HCT116 (cell line): ENCODE data around the gene OTOG. TPM values are rescaled to one million over a fixed set of nuclear protein-coding genes. Genes with fewer than 3 reads are reported as not detected.

Source experiments
- ATAC-seq: fragments of 200-7000 bp; cut with Tn5 transposase; 2 replicates; pipeline ENCODE4 v1.9.1; 2020; ENCODE audit warnings: mild to moderate bottlenecking, moderate library complexity
- BruUV-seq: library from RNA; stranded (reverse); fragments of 400-500 nt; replicated peaks from 2 replicates; lab custom pipeline; 2021; lab: Mats Ljungman, UMichigan
- CTCF ChIA-PET: fragments of 300-600 bp; sonication (Branson Sonifier 250); formaldehyde crosslinking; loops from one replicate; lab custom pipeline; 2021; ENCODE audit warnings: antibody characterized with exemption; lab: Charles Lee
- POLR2A ChIA-PET: fragments of 300-600, 350-600 bp; sonication (Branson Sonifier 250); formaldehyde crosslinking; loops from one replicate; lab custom pipeline; 2021; ENCODE audit warnings: antibody characterized with exemption; lab: Charles Lee
- RAD21 ChIA-PET, 2 experiments: fragments of 300-600 bp; sonication (Branson Sonifier 250); formaldehyde crosslinking; loops; one replicate each; lab custom pipeline; 2023; ENCODE audit warnings: low total read pairs in 2 of 2; ENCODE audit not compliant: uncharacterized antibody in 2 of 2, unreplicated experiment in 2 of 2, low non-redundant PET in 1 of 2; lab: Charles Lee
- DNase-seq: peaks from one replicate; pipeline ENCODE4 v3.0.0-alpha.2; 2010; ENCODE audit warnings: low read depth, low spot score
- H2AFZ ChIP-seq: fragments of 200-600 bp; shearing (Covaris generic), sonication (generic); 2 replicates; pipeline ENCODE4 v1.6.1; 2017; ENCODE audit warnings: low read depth, mixed run types, mixed read lengths, antibody characterized with exemption, low read length; ENCODE audit not compliant: poor library complexity, severe bottlenecking
- H3K27ac ChIP-seq: 2 replicates; pipeline ENCODE4 v1.5.1; 2012; ENCODE audit warnings: low read depth, low read length
- H3K27me3 ChIP-seq: fragments of 200-600 bp; sonication (generic); 2 replicates; pipeline ENCODE4 v1.6.1; 2016; ENCODE audit warnings: mixed run types, low read length, mixed read lengths; ENCODE audit not compliant: insufficient read depth
- H3K36me3 ChIP-seq, 2 experiments: fragments of 200-500 bp in 1 of 2; fragments of 200-600 bp in 1 of 2; sonication (Bioruptor generic) in 1 of 2; sonication (generic) in 1 of 2; 2 replicates each; pipeline versions ENCODE4 v1.5.1 to v1.6.1; 2014 to 2016; ENCODE audit warnings: low read length in 2 of 2, inconsistent platforms in 1 of 2, mixed read lengths in 1 of 2, mixed run types in 1 of 2; ENCODE audit not compliant: insufficient read depth in 2 of 2, control insufficient read depth in 1 of 2
- H3K4me1 ChIP-seq, 2 experiments: fragments of 200-600 bp in 1 of 2; sonication (generic) in 1 of 2; 2 replicates each; pipeline versions ENCODE4 v1.5.1 to v1.6.1; 2012 to 2017; ENCODE audit warnings: low read length in 2 of 2, inconsistent platforms in 1 of 2, mild to moderate bottlenecking in 1 of 2, mixed read lengths in 1 of 2, mixed run types in 1 of 2, moderate library complexity in 1 of 2; ENCODE audit not compliant: insufficient read depth in 2 of 2, control insufficient read depth in 1 of 2
- H3K4me2 ChIP-seq: fragments of 200-600 bp; sonication (generic); 2 replicates; pipeline ENCODE4 v1.6.1; 2017; ENCODE audit warnings: mixed run types, low read length, mixed read lengths
- H3K4me3 ChIP-seq, 2 experiments: fragments of 200-600 bp in 1 of 2; sonication (generic) in 1 of 2; replicated peaks in 1 of 2; 2 replicates each; pipeline ENCODE4 v1.5.1; 2011 to 2016; ENCODE audit warnings: low read length in 2 of 2, control low read depth in 1 of 2, low read depth in 1 of 2, mild to moderate bottlenecking in 1 of 2, mixed read lengths in 1 of 2, mixed run types in 1 of 2
- H3K79me2 ChIP-seq: fragments of 200-600 bp; sonication (generic); 2 replicates; pipeline ENCODE4 v1.6.1; 2017; ENCODE audit warnings: mild to moderate bottlenecking, mixed run types, low read length, moderate library complexity, mixed read lengths; ENCODE audit not compliant: insufficient read depth
- H3K9ac ChIP-seq: fragments of 200-600 bp; sonication (generic); 2 replicates; pipeline ENCODE4 v1.6.1; 2016; ENCODE audit warnings: low read length, mixed read lengths
- H3K9me2 ChIP-seq: fragments of 200-600 bp; sonication (generic), shearing (Covaris generic); 2 replicates; pipeline ENCODE4 v1.6.1; 2017; ENCODE audit warnings: mixed run types, mild to moderate bottlenecking, moderate library complexity; ENCODE audit not compliant: insufficient read depth
- H3K9me3 ChIP-seq, 2 experiments: fragments of 200-500 bp in 1 of 2; fragments of 200-600 bp in 1 of 2; sonication (Bioruptor generic) in 1 of 2; sonication (generic) in 1 of 2; 2 replicates each; pipeline ENCODE4 v1.6.1; 2014 to 2017; ENCODE audit warnings: low read length in 2 of 2, mixed read lengths in 2 of 2, inconsistent platforms in 1 of 2, low read depth in 1 of 2, mild to moderate bottlenecking in 1 of 2, mixed run types in 1 of 2, moderate library complexity in 1 of 2; ENCODE audit not compliant: control insufficient read depth in 1 of 2, insufficient read depth in 1 of 2
- H4K20me1 ChIP-seq: fragments of 200-600 bp; sonication (generic), shearing (Covaris generic); 2 replicates; pipeline ENCODE4 v1.6.1; 2017; ENCODE audit warnings: mixed run types, mild to moderate bottlenecking, moderate library complexity; ENCODE audit not compliant: insufficient read depth
- ATF3 ChIP-seq: IDR thresholded peaks from 2 replicates; pipeline ENCODE4 v1.6.1; 2012
- CBX3 ChIP-seq: IDR thresholded peaks from 2 replicates; pipeline ENCODE4 v1.6.1; 2012; ENCODE audit warnings: low read depth
- CEBPB ChIP-seq: IDR thresholded peaks from 2 replicates; pipeline ENCODE4 v1.6.1; 2012; ENCODE audit warnings: low read depth
- EGR1 ChIP-seq: IDR thresholded peaks from 2 replicates; pipeline ENCODE4 v1.6.1; 2012; ENCODE audit warnings: low read depth
- MAX ChIP-seq: IDR thresholded peaks from 2 replicates; pipeline ENCODE4 v1.6.1; 2012
- POLR2A ChIP-seq: IDR thresholded peaks from 2 replicates; pipeline ENCODE4 v1.7.0; 2011; ENCODE audit warnings: borderline replicate concordance; ENCODE audit not compliant: insufficient read depth, insufficient read length; ENCODE audit errors: extremely low read depth
- REST ChIP-seq: IDR thresholded peaks from 2 replicates; pipeline ENCODE4 v1.6.1; 2012; ENCODE audit warnings: low read depth
- SIN3A ChIP-seq: IDR thresholded peaks from 2 replicates; pipeline ENCODE4 v1.6.1; 2012; ENCODE audit warnings: low read depth
- SP1 ChIP-seq: IDR thresholded peaks from 2 replicates; pipeline ENCODE4 v1.6.1; 2012; ENCODE audit warnings: low read depth
- SRF ChIP-seq: IDR thresholded peaks from 2 replicates; pipeline ENCODE4 v1.6.1; 2012; ENCODE audit warnings: low read depth
- TCF7L2 ChIP-seq: IDR thresholded peaks from 2 replicates; pipeline ENCODE4 v1.7.0; 2011; ENCODE audit warnings: borderline replicate concordance, inconsistent platforms; ENCODE audit not compliant: insufficient read depth, insufficient read length; ENCODE audit errors: extremely low read depth
- ZBTB33 ChIP-seq: IDR thresholded peaks from 2 replicates; pipeline ENCODE4 v1.6.1; 2011; ENCODE audit warnings: mild to moderate bottlenecking, low read length, moderate library complexity; ENCODE audit not compliant: insufficient replicate concordance; ENCODE audit errors: extremely low read depth
- ZNF274 ChIP-seq: fragments of 200-500 bp; sonication (Bioruptor generic); IDR thresholded peaks from 2 replicates; pipeline ENCODE4 v1.6.1; 2014; ENCODE audit warnings: mild to moderate bottlenecking, low read depth, low read length, inconsistent platforms
- intact Hi-C: fragments of 100-400 bp; cut with micrococcal nuclease; formaldehyde crosslinking; loops from 2 replicates; pipeline ENCODE4 v1.10.0; 2022
- total RNA-seq: library from RNA; stranded (reverse); gene quantifications from one replicate; pipeline ENCODE4 v1.2.1, GENCODE V29; 2021; ENCODE audit not compliant: unreplicated experiment

OTOG gene
- total RNA-seq, 1 experiment from 2014 or later = 0.07 TPM

GRCh38 chr11:17588721-17589120 is 41.7 kb downstream of the OTOG start:
- POLR2A ChIA-PET = no interaction called here
- Histone ChIP-seq H3K79me2 (no peaks in the 10 kb centered on the region), H3K4me1 (no peaks in the 10 kb centered on the region), H3K9me2 (no peaks in the 10 kb centered on the region), H3K9me3 (peaks cover 0 to 4% of the 10 kb centered on the region in 2 experiments; a peak in 1 of 4 replicates)
- ATAC-seq = no peak
- intact Hi-C loops = no loop called here
- no TSS peak for BruUV-seq
- TF ChIP-seq CBX3 = no peak
- no peak for TF ChIP-seq REST
- TF ChIP-seq, all 23 proteins: peak for 0
- no peak overlapping the region for H3K4me2 ChIP-seq
- peaks cover 18% of the 10 kb centered on the region; the same call in 1 of the 2 replicates for H3K27me3 ChIP-seq
- H2AFZ ChIP-seq = no peak overlapping the region
- H3K9ac ChIP-seq = no peak overlapping the region
- no peak overlapping the region for H3K4me3 ChIP-seq
- CTCF ChIA-PET = no interaction called here
- RAD21 ChIA-PET = no interaction called here
- no peak overlapping the region for H3K27ac ChIP-seq
- H3K36me3 ChIP-seq = no peaks in the 10 kb centered on the region
- no peak for DNase-seq
- no peaks in the 10 kb centered on the region for H4K20me1 ChIP-seq

- RAD21 ChIA-PET = no interaction called here
- H3K9ac ChIP-seq = no peak overlapping the region
- no TSS peak for BruUV-seq
- intact Hi-C loops = no loop called here
- DNase-seq (no peak), ATAC-seq (no peak)
- no peaks in the 10 kb centered on the region for H3K4me1 ChIP-seq
- H3K9me2 ChIP-seq = no peaks in the 10 kb centered on the region
- no peak overlapping the region for H3K4me3 ChIP-seq
- H3K4me2 ChIP-seq = no peak overlapping the region
- no peak overlapping the region for H3K27ac ChIP-seq
- H2AFZ ChIP-seq = no peak overlapping the region
- TF ChIP-seq ZBTB33 (no peak), SIN3A (no peak), MAX (no peak), ATF3 (no peak), SRF (no peak), TCF7L2 (no peak), EGR1 (no peak), SP1 (no peak), POLR2A (no peak), CEBPB (no peak), ZNF274 (no peak)
- H3K9me3 ChIP-seq = peaks cover 0 to 4% of the 10 kb centered on the region in 2 experiments; a peak in 1 of 4 replicates
- CTCF ChIA-PET = no interaction called here
- H3K27me3 ChIP-seq = peaks cover 18% of the 10 kb centered on the region; the same call in 1 of the 2 replicates
- POLR2A ChIA-PET = no interaction called here
- no peaks in the 10 kb centered on the region for H4K20me1 ChIP-seq
- H3K36me3 ChIP-seq = no peaks in the 10 kb centered on the region
- no peaks in the 10 kb centered on the region for H3K79me2 ChIP-seq
Measured at GRCh38 chr11:17590463-17590862, 43.4 kb downstream of the OTOG start.
